ENCODE measurements around the gene MUC4. TPM values are rescaled to one million over a fixed set of nuclear protein-coding genes. Genes with fewer than 3 reads are reported as not detected.

MUC4 gene
- total and polyA plus RNA-seq, 10 of the 15 experiments (the other 5 are each of a cell fraction or from before 2014, with no cell fraction given), result 0.02 to 0.46 (median 0.27) TPM; not detected in 4

DNA sequence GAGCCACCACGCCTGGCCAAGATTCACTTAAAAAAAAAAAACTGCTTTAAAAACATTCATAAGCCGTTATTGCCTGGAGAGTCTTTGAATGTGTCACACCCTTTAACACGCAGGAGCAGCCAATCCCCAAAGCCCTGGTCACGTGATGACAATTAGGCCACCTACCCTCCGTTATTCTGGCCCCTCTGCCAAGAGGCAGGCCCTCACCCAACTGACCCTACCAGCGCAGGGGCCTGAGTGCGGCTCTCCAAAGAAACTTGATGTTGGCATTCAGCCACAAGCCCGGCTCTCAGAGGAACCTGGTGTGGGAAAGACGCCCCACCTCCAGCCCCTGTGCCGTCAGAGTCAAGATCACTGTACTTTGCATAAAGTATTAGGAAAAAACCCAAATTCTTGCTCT, 11.6 kb upstream of the MUC4 start:
- TF ChIP-seq GABPA (IDR thresholded peaks at IDR 0.05; ENCODE audit: low read depth), result no peak
- no peak for TF ChIP-seq MTA2 (IDR thresholded peaks at IDR 0.05; ENCODE audit: low read depth)
- TF ChIP-seq CBFB (IDR thresholded peaks at IDR 0.05; ENCODE audit: low read depth), result no peak
- TF ChIP-seq SREBF1 (IDR thresholded peaks at IDR 0.05; ENCODE audit: low read length), result no peak
- TF ChIP-seq BHLHE40 (IDR thresholded peaks at IDR 0.05; ENCODE audit: borderline replicate concordance in 1 of 2, low read depth in 2 of 2, low read length in 1 of 2), result no peak
- no peak for TF ChIP-seq MTA3 (IDR thresholded peaks at IDR 0.05; ENCODE audit: borderline replicate concordance, low read length)
- TF ChIP-seq, protein P1, sequence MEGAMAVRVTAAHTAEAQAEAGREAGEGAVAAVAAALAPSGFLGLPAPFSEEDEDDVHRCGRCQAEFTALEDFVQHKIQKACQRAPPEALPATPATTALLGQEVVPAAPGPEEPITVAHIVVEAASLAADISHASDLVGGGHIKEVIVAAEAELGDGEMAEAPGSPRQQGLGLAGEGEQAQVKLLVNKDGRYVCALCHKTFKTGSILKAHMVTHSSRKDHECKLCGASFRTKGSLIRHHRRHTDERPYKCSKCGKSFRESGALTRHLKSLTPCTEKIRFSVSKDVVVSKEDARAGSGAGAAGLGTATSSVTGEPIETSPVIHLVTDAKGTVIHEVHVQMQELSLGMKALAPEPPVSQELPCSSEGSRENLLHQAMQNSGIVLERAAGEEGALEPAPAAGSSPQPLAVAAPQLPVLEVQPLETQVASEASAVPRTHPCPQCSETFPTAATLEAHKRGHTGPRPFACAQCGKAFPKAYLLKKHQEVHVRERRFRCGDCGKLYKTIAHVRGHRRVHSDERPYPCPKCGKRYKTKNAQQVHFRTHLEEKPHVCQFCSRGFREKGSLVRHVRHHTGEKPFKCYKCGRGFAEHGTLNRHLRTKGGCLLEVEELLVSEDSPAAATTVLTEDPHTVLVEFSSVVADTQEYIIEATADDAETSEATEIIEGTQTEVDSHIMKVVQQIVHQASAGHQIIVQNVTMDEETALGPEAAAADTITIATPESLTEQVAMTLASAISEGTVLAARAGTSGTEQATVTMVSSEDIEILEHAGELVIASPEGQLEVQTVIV (IDR thresholded peaks at IDR 0.05; ENCODE audit: borderline replicate concordance, partially characterized antibody), result no peak
- Histone ChIP-seq H2AFZ (ENCODE audit: control insufficient read depth, low read depth, low read length) (no peak overlapping the region), H3K9me3 (replicated peaks; ENCODE audit: control insufficient read depth, insufficient read depth, low read length) (no peaks in the 10 kb centered on the region), H3K79me2 (ENCODE audit: control insufficient read depth, insufficient read depth, low read length) (no peaks in the 10 kb centered on the region), H4K20me1 (ENCODE audit: control insufficient read depth, insufficient read depth) (no peaks in the 10 kb centered on the region), H3K9ac (ENCODE audit: control insufficient read depth, insufficient read depth, low read length) (no peak overlapping the region), H3K27ac (ENCODE audit: control insufficient read depth, insufficient read depth) (no peak overlapping the region), H3K27me3 (replicated peaks in 1 of 2; ENCODE audit: control insufficient read depth in 2 of 2, insufficient read depth in 2 of 2, low read length in 1 of 2) (no peaks in the 10 kb centered on the region), H3K4me2 (ENCODE audit: control insufficient read depth, insufficient read depth) (no peak overlapping the region), H3K36me3 (ENCODE audit: control insufficient read depth in 2 of 2, insufficient read depth in 2 of 2, low read length in 1 of 2) (no peaks in the 10 kb centered on the region), H3K4me3 (no peak overlapping the region), H3K4me1 (ENCODE audit: control insufficient read depth, insufficient read depth, low read length) (no peaks in the 10 kb centered on the region)
- DNase-seq (ENCODE audit: low read depth, low spot score) (no peak), FAIRE-seq (no peak), ATAC-seq (no peak)
- POLR2A ChIA-PET, result no interaction called here
- RAD21 ChIA-PET (ENCODE audit: unreplicated experiment), result no interaction called here
- WGBS (ENCODE audit: insufficient coverage, insufficient replicate concordance, low lambda C conversion rate, missing lambda C conversion rate), result 31% methylated on average over 10 of the region's 10 CpGs
- CTCF ChIA-PET, result no interaction called here
- intact Hi-C loops (cut with micrococcal nuclease; ENCODE audit: unreplicated experiment) (no loop called here), in situ Hi-C loops (cut with MboI) (no loop called here)
- no TSS peak for BruUV-seq (replicated peaks)
- SMC1A ChIA-PET (ENCODE audit: uncharacterized antibody, unreplicated experiment), result no interaction called here

Data from GM12878 (cell line).